A549 (cell line): ENCODE results near the gene ATP6AP1. TPM values are rescaled to one million over a fixed set of nuclear protein-coding genes. Genes with fewer than 3 reads are reported as not detected.

Experiments used
- ATAC-seq, 2 experiments: fragments of 200-7000 bp in 1 of 2; fragments of >200 bp in 1 of 2; cut with Nextera tagmentation in 1 of 2; cut with Tn5 transposase in 1 of 2; 3 replicates each; pipeline versions ENCODE4 v1.8.0 to v1.9.1; 2018 to 2020; ENCODE audit warnings: mild to moderate bottlenecking in 1 of 2, moderate library complexity in 1 of 2
- CTCF ChIA-PET: fragments of 300-600 bp; sonication (Branson Sonifier 250); formaldehyde crosslinking; extraction: SDS; loops from one replicate; lab custom pipeline; 2021; ENCODE audit warnings: antibody characterized with exemption, inconsistent platforms; lab: Yijun Ruan, JAX
- POLR2A ChIA-PET: fragments of 350-600 bp; formaldehyde crosslinking; extraction: SDS; loops from one replicate; lab custom pipeline; 2021; ENCODE audit warnings: antibody characterized with exemption, inconsistent platforms; lab: Yijun Ruan, JAX
- DNase-seq, 2 experiments: peaks; one replicate each; pipeline versions ENCODE4 v3.0.0 to v3.0.0-alpha.2; 2011 to 2016; ENCODE audit warnings: low read depth in 1 of 2, low spot score in 1 of 2
- FAIRE-seq: peaks from 2 replicates; lab custom pipeline; 2011; peaks lifted over from hg19 to GRCh38; lab: Jason Lieb, UNC
- H3K27ac ChIP-seq, 2 experiments: fragments of >200 bp; sonication (Bioruptor Twin); formaldehyde crosslinking; 3 replicates each; pipeline ENCODE4 v1.5.1; 2016 to 2017
- H3K4me1 ChIP-seq: fragments of >200 bp; sonication (Bioruptor Twin); formaldehyde crosslinking; 3 replicates; pipeline ENCODE4 v1.6.1; 2016
- H3K4me2 ChIP-seq: fragments of >200 bp; sonication (Bioruptor Twin); formaldehyde crosslinking; 3 replicates; pipeline ENCODE4 v1.6.1; 2016
- H3K4me3 ChIP-seq: fragments of >200 bp; sonication (Bioruptor Twin); formaldehyde crosslinking; 3 replicates; pipeline ENCODE4 v1.5.1; 2016
- H3K9me3 ChIP-seq: fragments of >200 bp; sonication (Bioruptor Twin); formaldehyde crosslinking; 3 replicates; pipeline ENCODE4 v1.6.1; 2016
- BHLHE40 ChIP-seq: IDR thresholded peaks from 2 replicates; pipeline ENCODE4 v1.6.1; 2012; ENCODE audit warnings: low read depth, low read length, inconsistent platforms
- CEBPB ChIP-seq, 2 experiments: fragments of >200 bp in 1 of 2; sonication (Bioruptor Twin) in 1 of 2; formaldehyde crosslinking in 1 of 2; IDR thresholded peaks; 2 replicates each; pipeline ENCODE4 v1.6.1; 2012 to 2016
- CTCF ChIP-seq: fragments of >200 bp; sonication (Bioruptor Twin); formaldehyde crosslinking; IDR thresholded peaks from 3 replicates; pipeline ENCODE4 v1.5.1; 2016
- E2F6 ChIP-seq: IDR thresholded peaks from 2 replicates; pipeline ENCODE4 v1.6.1; 2012; ENCODE audit warnings: low read depth, borderline replicate concordance
- EHMT2 ChIP-seq: fragments of 200-600 bp; sonication (generic); IDR thresholded peaks from 2 replicates; pipeline ENCODE4 v1.6.1; 2016; ENCODE audit warnings: antibody characterized with exemption, low read depth, mild to moderate bottlenecking, moderate library complexity
- ELK1 ChIP-seq: fragments of 150-350 bp; IDR thresholded peaks from 2 replicates; pipeline ENCODE4 v1.6.1; 2014; ENCODE audit warnings: low read depth, mild to moderate bottlenecking, low read length
- EP300 ChIP-seq, 2 experiments: fragments of >200 bp; sonication (Bioruptor Twin); formaldehyde crosslinking; IDR thresholded peaks; 2 replicates in 1 of 2; 3 replicates in 1 of 2; pipeline ENCODE4 v1.6.1; 2016 to 2017
- FOSB ChIP-seq: fragments of 250-450 bp; sonication (Bioruptor Pico); IDR thresholded peaks from 2 replicates; pipeline ENCODE4 v1.5.0; 2020; ENCODE audit warnings: mild to moderate bottlenecking, moderate library complexity
- HEYL ChIP-seq: fragments of 250-450 bp; sonication (Bioruptor Pico); IDR thresholded peaks from 2 replicates; pipeline ENCODE4 v1.8.0; 2021; ENCODE audit warnings: mild to moderate bottlenecking, moderate library complexity
- MAX ChIP-seq: IDR thresholded peaks from 2 replicates; pipeline ENCODE4 v1.6.1; 2012
- MYC ChIP-seq: IDR thresholded peaks from 2 replicates; pipeline ENCODE4 v1.6.1; 2012; ENCODE audit warnings: mild to moderate bottlenecking, inconsistent platforms, low read length, improper control_type of control experiment, borderline replicate concordance
- NR3C1 ChIP-seq: fragments of >200 bp; sonication (Bioruptor Twin); formaldehyde crosslinking; IDR thresholded peaks from 3 replicates; pipeline ENCODE4 v1.6.1; 2017
- RAD21 ChIP-seq, 2 experiments: fragments of >200 bp in 1 of 2; sonication (Bioruptor Twin) in 1 of 2; formaldehyde crosslinking in 1 of 2; IDR thresholded peaks in 1 of 2; conservative IDR thresholded peaks in 1 of 2; 2 replicates in 1 of 2; 3 replicates in 1 of 2; pipeline ENCODE4 v1.6.1; 2012 to 2018; ENCODE audit warnings: inconsistent platforms in 1 of 2
- TFCP2L1 ChIP-seq: fragments of 250-450 bp; sonication (Bioruptor Pico); IDR thresholded peaks from 2 replicates; pipeline ENCODE4 v1.5.0; 2021; ENCODE audit warnings: mild to moderate bottlenecking
- TP53 ChIP-seq: fragments of 250-450 bp; sonication (Bioruptor Pico); IDR thresholded peaks from 2 replicates; pipeline ENCODE4 v1.5.0; 2021; ENCODE audit warnings: mild to moderate bottlenecking, moderate library complexity
- USF2 ChIP-seq: fragments of 450-650 bp; IDR thresholded peaks from 2 replicates; pipeline ENCODE4 v1.6.1; 2014; ENCODE audit warnings: antibody characterized with exemption
- ZFP36 ChIP-seq: fragments of 450-650 bp; IDR thresholded peaks from 2 replicates; pipeline ENCODE4 v1.6.1; 2014; ENCODE audit warnings: borderline replicate concordance; ENCODE audit not compliant: partially characterized antibody
- ZNF302 ChIP-seq: fragments of 250-450 bp; sonication (Bioruptor Pico); IDR thresholded peaks from 2 replicates; pipeline ENCODE4 v1.9.0; 2021; ENCODE audit warnings: inconsistent platforms, mild to moderate bottlenecking, moderate library complexity
- ZSCAN20 ChIP-seq: fragments of 250-450 bp; sonication (Bioruptor Pico); IDR thresholded peaks from 2 replicates; pipeline ENCODE4 v1.8.0; 2022; ENCODE audit warnings: mild to moderate bottlenecking, moderate library complexity
- WGBS: methylation state at CpG from one replicate; pipeline ENCODE4 v1.1.6; 2017; ENCODE audit errors: missing lambda C conversion rate; 5-methylcytosine and 5-hydroxymethylcytosine counted together
- polyA plus RNA-seq, 4 experiments: library from polyadenylated mRNA; depleted of rRNA in 3 of 4; stranded (reverse); fragments of >200 nt; fragmentation: RNase III in 1 of 4; extraction: RNeasy Plus Mini Kit Qiagen cat#74134 plus additional on column Dnase treatment in 1 of 4; gene quantifications; 2 replicates in 3 of 4; 3 replicates in 1 of 4; pipeline ENCODE4 v1.2.3, GENCODE V29; 2011 to 2017

Gene ATP6AP1
- polyA plus RNA-seq, 2 of the 4 experiments (the other 2 are of a cell fraction) = 62.6 to 81.7 TPM

- no peak for TF ChIP-seq ZSCAN20 (CRISPR knock-in tag)
- TF ChIP-seq CEBPB (IDR thresholded peaks at IDR 0.05) = no peak
- TF ChIP-seq EHMT2 = no peak
- TF ChIP-seq NR3C1 = no peak
- TF ChIP-seq ZNF302 (CRISPR knock-in tag) = no peak
- no peak for TF ChIP-seq HEYL (CRISPR knock-in tag)
- 0 out of 2 replicates have a peak, but pooled peaks have one; percentile 42 for TF ChIP-seq ELK1
- TF ChIP-seq MAX = peak; percentile 97
These were observed 30.4 kb upstream of the ATP6AP1 start, which contains the start of gene RPL10 (continued) for GRCh38 chrX:154397888-154398667.

GRCh38 chrX:154398668-154399526 is 29.6 kb upstream of the ATP6AP1 start:
- CTCF ChIA-PET = interaction anchor here (0.6 to 4.7 kb wide), 11 partner anchors 9 to 136 kb away, joined by 3 to 28 read pairs (median 5); partner anchors contain the start of genes DNASE1L1, FLNA and TAFAZZIN
- peak in 1 of 2 experiments; percentile 86 for DNase-seq
- TF ChIP-seq ZFP36 = no peak
- peak; percentile 96 for TF ChIP-seq MAX
- TF ChIP-seq FOSB (CRISPR knock-in tag) = 0 out of 2 replicates have a peak, but pooled peaks have one; percentile 30
- TF ChIP-seq TFCP2L1 (CRISPR knock-in tag) = peak; percentile 49; the same call in 1 of the 2 replicates
- 0 out of 2 replicates have a peak, but pooled peaks have one; percentile 6 for TF ChIP-seq BHLHE40
- peak; percentile 96; the same call in 1 of the 2 replicates for TF ChIP-seq MYC
- TF ChIP-seq TP53 = peak; percentile 69; the same call in 1 of the 2 replicates
- TF ChIP-seq EP300 (IDR thresholded peaks at IDR 0.05) = no peak
- peak; percentile 51; the same call in 1 of the 2 replicates for TF ChIP-seq E2F6
- no peak for TF ChIP-seq ZSCAN20 (CRISPR knock-in tag)
- TF ChIP-seq CTCF = peak; percentile 64
- TF ChIP-seq USF2 = 0 out of 2 replicates have a peak, but pooled peaks have one; percentile 7
- TF ChIP-seq RAD21 (conservative IDR thresholded peaks at IDR 0.05 in 1 of 2, IDR thresholded peaks at IDR 0.05 in 1 of 2) = peak in 1 of 2 experiments; percentile 20; a peak in 1 of 5 replicates
- TF ChIP-seq, all 56 proteins: peak for 10
- WGBS = 1% methylated on average over 36 of the region's 49 CpGs
- no peaks in the 10 kb centered on the region for H3K9me3 ChIP-seq
- POLR2A ChIA-PET = interaction anchor here (1.0 to 2.1 kb wide), 13 partner anchors 11 to 142 kb away, joined by 3 to 19 read pairs (median 4); partner anchors contain the start of genes ATP6AP1, DNASE1L1, PLXNA3 and SLC10A3
- no peak for FAIRE-seq
- peak overlapping the region; percentile 89 for H3K4me2 ChIP-seq
- H3K4me3 ChIP-seq = peak overlapping the region; percentile 88
- peak in 1 of 2 experiments; percentile 10; a peak in 3 of 6 replicates for ATAC-seq
- peaks cover 18% of the 10 kb centered on the region; the same call in 2 of the 3 replicates for H3K4me1 ChIP-seq
- peak overlapping the region; percentile 96 to 100 for H3K27ac ChIP-seq
